ENCODE data around the gene HNF4A.

- TF ChIP-seq REST (IDR thresholded peaks at IDR 0.05; ENCODE audit: low read depth) (no peak), ZBTB7A (IDR thresholded peaks at IDR 0.05; ENCODE audit: low read depth) (no peak), TCF12 (IDR thresholded peaks at IDR 0.05; ENCODE audit: low read depth) (no peak), TAF1 (IDR thresholded peaks at IDR 0.05; ENCODE audit: low read depth) (no peak), EP300 (IDR thresholded peaks at IDR 0.05; ENCODE audit: borderline replicate concordance) (no peak), MAX (IDR thresholded peaks at IDR 0.05) (no peak), USF1 (IDR thresholded peaks at IDR 0.05) (no peak), YY1 (IDR thresholded peaks at IDR 0.05; ENCODE audit: low read depth) (no peak), RAD21 (IDR thresholded peaks at IDR 0.05; ENCODE audit: low read depth) (no peak), EGR1 (IDR thresholded peaks at IDR 0.05) (no peak), CREB1 (IDR thresholded peaks at IDR 0.05; ENCODE audit: low read depth) (no peak), NFIC (IDR thresholded peaks at IDR 0.05) (no peak), TEAD4 (IDR thresholded peaks at IDR 0.05) (no peak)
These were observed 63.8 kb downstream of the HNF4A start for GRCh38 chr20:44419131-44419844.

All from Ishikawa (cell line).